ENCODE results near the gene ARHGEF3.
A peak's percentile ranks its signal among the peaks of the same experiment; 100 is the strongest.

ARHGEF3 gene

GRCh38 chr3:56787258-56787775, 14.4 kb downstream of the ARHGEF3 start:
- H3K4me2 ChIP-seq (ENCODE audit: low read length) = peak overlapping the region; percentile 11

GRCh38 chr3:56785499-56785898, 16.2 kb downstream of the ARHGEF3 start:
- Histone ChIP-seq H3K79me2 (ENCODE audit: low read length) (peaks cover 3% of the 10 kb centered on the region; the same call in 1 of the 2 replicates), H4K20me1 (ENCODE audit: insufficient read depth, low read length) (no peaks in the 10 kb centered on the region), H3K4me3 (ENCODE audit: low read length) (no peak overlapping the region), H3K36me3 (replicated peaks; ENCODE audit: low read depth, low read length) (no peaks in the 10 kb centered on the region), H3K9me3 (ENCODE audit: insufficient read depth, low read length) (no peaks in the 10 kb centered on the region), H3K27ac (ENCODE audit: low read length) (no peak overlapping the region), H2AFZ (ENCODE audit: low read depth, low read length) (no peak overlapping the region), H3K27me3 (ENCODE audit: low read depth, low read length) (no peaks in the 10 kb centered on the region), H3K4me2 (ENCODE audit: low read length) (no peak overlapping the region), H3K4me1 (ENCODE audit: low read length) (peaks cover 78% of the 10 kb centered on the region), H3K9ac (ENCODE audit: low read length) (no peak overlapping the region)
- TF ChIP-seq EZH2phosphoT487 (IDR thresholded peaks at IDR 0.05; ENCODE audit: low read depth) = no peak
- TF ChIP-seq CTCF (IDR thresholded peaks at IDR 0.05; ENCODE audit: low read depth, low read length) = no peak

More at GRCh38 chr3:56787258-56787775, 14.4 kb downstream of the ARHGEF3 start:
- Histone ChIP-seq H3K36me3 (replicated peaks; ENCODE audit: low read depth, low read length) (no peaks in the 10 kb centered on the region), H3K79me2 (ENCODE audit: low read length) (peaks cover under 1% of the 10 kb centered on the region; the same call in 1 of the 2 replicates), H3K9me3 (ENCODE audit: insufficient read depth, low read length) (no peaks in the 10 kb centered on the region), H3K4me3 (ENCODE audit: low read length) (no peak overlapping the region), H3K9ac (ENCODE audit: low read length) (no peak overlapping the region), H4K20me1 (ENCODE audit: insufficient read depth, low read length) (no peaks in the 10 kb centered on the region), H3K27me3 (ENCODE audit: low read depth, low read length) (no peaks in the 10 kb centered on the region), H3K27ac (ENCODE audit: low read length) (no peak overlapping the region), H2AFZ (ENCODE audit: low read depth, low read length) (no peak overlapping the region), H3K4me1 (ENCODE audit: low read length) (peaks cover 72% of the 10 kb centered on the region)
- no peak for TF ChIP-seq EZH2phosphoT487 (IDR thresholded peaks at IDR 0.05; ENCODE audit: low read depth)
- no peak for TF ChIP-seq CTCF (IDR thresholded peaks at IDR 0.05; ENCODE audit: low read depth, low read length)

- no peak overlapping the region for H2AFZ ChIP-seq (ENCODE audit: low read depth, low read length)
- no peaks in the 10 kb centered on the region for H4K20me1 ChIP-seq (ENCODE audit: insufficient read depth, low read length)
- H3K9ac ChIP-seq (ENCODE audit: low read length) = peak overlapping the region; percentile 79
- peak overlapping the region; percentile 80 for H3K4me2 ChIP-seq (ENCODE audit: low read length)
- H3K4me3 ChIP-seq (ENCODE audit: low read length) = peak overlapping the region; percentile 38
- no peaks in the 10 kb centered on the region for H3K27me3 ChIP-seq (ENCODE audit: low read depth, low read length)
- no peaks in the 10 kb centered on the region for H3K36me3 ChIP-seq (replicated peaks; ENCODE audit: low read depth, low read length)
- TF ChIP-seq EZH2phosphoT487 (IDR thresholded peaks at IDR 0.05; ENCODE audit: low read depth) (no peak), CTCF (IDR thresholded peaks at IDR 0.05; ENCODE audit: low read depth, low read length) (no peak)
- H3K9me3 ChIP-seq (ENCODE audit: insufficient read depth, low read length) = no peaks in the 10 kb centered on the region
- H3K4me1 ChIP-seq (ENCODE audit: low read length) = peaks cover 78% of the 10 kb centered on the region
- H3K27ac ChIP-seq (ENCODE audit: low read length) = peak overlapping the region; percentile 93
- H3K79me2 ChIP-seq (ENCODE audit: low read length) = peaks cover 3% of the 10 kb centered on the region; the same call in 1 of the 2 replicates
Measured at GRCh38 chr3:56784448-56785001, 17.2 kb downstream of the ARHGEF3 start.

GRCh38 chr3:56783644-56784447, 17.9 kb downstream of the ARHGEF3 start:
- peak overlapping the region; percentile 93 for H3K27ac ChIP-seq (ENCODE audit: low read length)
- no peak for TF ChIP-seq CTCF (IDR thresholded peaks at IDR 0.05; ENCODE audit: low read depth, low read length)
- no peak for TF ChIP-seq EZH2phosphoT487 (IDR thresholded peaks at IDR 0.05; ENCODE audit: low read depth)
- no peaks in the 10 kb centered on the region for H3K9me3 ChIP-seq (ENCODE audit: insufficient read depth, low read length)
- H3K4me1 ChIP-seq (ENCODE audit: low read length) = peaks cover 83% of the 10 kb centered on the region
- peak overlapping the region; percentile 55 for H3K4me3 ChIP-seq (ENCODE audit: low read length)
- peak overlapping the region; percentile 79 for H3K9ac ChIP-seq (ENCODE audit: low read length)
- peak overlapping the region; percentile 80 for H3K4me2 ChIP-seq (ENCODE audit: low read length)
- no peaks in the 10 kb centered on the region for H3K36me3 ChIP-seq (replicated peaks; ENCODE audit: low read depth, low read length)
- no peaks in the 10 kb centered on the region for H4K20me1 ChIP-seq (ENCODE audit: insufficient read depth, low read length)
- peaks cover 3% of the 10 kb centered on the region; the same call in 1 of the 2 replicates for H3K79me2 ChIP-seq (ENCODE audit: low read length)
- peak overlapping the region; percentile 73 for H2AFZ ChIP-seq (ENCODE audit: low read depth, low read length)
- no peaks in the 10 kb centered on the region for H3K27me3 ChIP-seq (ENCODE audit: low read depth, low read length)

Data from OCI-LY3 (cell line).